ENCODE data around the gene NELL2. TPM values are rescaled to one million over a fixed set of nuclear protein-coding genes. Genes with fewer than 3 reads are reported as not detected.

Gene NELL2
- total RNA-seq, 1 donor from 2014 or later, result 16.9 TPM

DNA sequence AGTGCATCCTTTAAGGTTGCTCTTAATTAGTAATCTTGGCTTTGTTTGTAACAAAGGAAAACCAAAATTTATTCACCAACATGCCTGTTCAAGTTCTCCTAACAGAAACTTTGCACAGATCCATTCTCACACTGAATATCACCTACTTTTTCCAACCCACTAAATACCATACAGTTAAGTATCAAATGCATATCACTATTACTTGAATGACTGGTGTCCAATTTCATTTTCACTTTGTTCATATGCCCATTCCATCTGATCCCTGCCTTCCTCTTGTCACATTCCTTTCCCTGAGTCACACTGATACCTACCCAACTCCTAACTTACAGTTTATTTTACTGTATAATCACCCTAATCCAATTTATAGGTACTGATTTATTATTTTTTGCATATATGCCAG is 286.4 kb downstream of the NELL2 start:
- H3K27ac ChIP-seq, result no peak overlapping the region
- intact Hi-C loops (cut with DNase I), result no loop called here
- no peak for DNase-seq (ENCODE audit: extremely low spot score in 2 of 2)
- no peaks in the 10 kb centered on the region for H3K27me3 ChIP-seq
- no peaks in the 10 kb centered on the region for H3K9me3 ChIP-seq
- no peaks in the 10 kb centered on the region for H3K4me1 ChIP-seq
- H3K4me3 ChIP-seq, result no peak overlapping the region
- no peaks in the 10 kb centered on the region for H3K36me3 ChIP-seq
- TF ChIP-seq POLR2AphosphoS5 (IDR thresholded peaks at IDR 0.05; ENCODE audit: insufficient read depth in 1 of 2, low read depth in 1 of 2) (no peak), POLR2A (IDR thresholded peaks at IDR 0.05) (no peak)
- TF ChIP-seq, protein P1, sequence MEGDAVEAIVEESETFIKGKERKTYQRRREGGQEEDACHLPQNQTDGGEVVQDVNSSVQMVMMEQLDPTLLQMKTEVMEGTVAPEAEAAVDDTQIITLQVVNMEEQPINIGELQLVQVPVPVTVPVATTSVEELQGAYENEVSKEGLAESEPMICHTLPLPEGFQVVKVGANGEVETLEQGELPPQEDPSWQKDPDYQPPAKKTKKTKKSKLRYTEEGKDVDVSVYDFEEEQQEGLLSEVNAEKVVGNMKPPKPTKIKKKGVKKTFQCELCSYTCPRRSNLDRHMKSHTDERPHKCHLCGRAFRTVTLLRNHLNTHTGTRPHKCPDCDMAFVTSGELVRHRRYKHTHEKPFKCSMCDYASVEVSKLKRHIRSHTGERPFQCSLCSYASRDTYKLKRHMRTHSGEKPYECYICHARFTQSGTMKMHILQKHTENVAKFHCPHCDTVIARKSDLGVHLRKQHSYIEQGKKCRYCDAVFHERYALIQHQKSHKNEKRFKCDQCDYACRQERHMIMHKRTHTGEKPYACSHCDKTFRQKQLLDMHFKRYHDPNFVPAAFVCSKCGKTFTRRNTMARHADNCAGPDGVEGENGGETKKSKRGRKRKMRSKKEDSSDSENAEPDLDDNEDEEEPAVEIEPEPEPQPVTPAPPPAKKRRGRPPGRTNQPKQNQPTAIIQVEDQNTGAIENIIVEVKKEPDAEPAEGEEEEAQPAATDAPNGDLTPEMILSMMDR (IDR thresholded peaks at IDR 0.05), result no peak

DNA sequence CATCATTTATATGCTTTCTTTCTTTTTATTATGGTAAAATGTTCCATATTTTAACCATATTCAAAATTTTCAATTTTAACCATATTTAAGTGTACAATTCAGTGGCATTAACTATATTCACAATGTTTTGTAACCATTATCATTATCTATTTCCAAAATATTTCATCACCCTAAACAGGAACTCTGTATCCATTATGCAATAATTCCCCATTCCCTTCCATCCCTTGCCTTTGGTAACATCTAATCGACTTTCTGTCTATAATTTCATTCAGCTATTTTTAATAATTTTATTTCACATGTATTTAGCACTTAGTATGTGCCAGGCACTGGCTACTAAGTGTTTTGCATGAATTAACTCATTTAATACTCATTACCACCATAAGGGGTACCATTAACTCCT is 287.5 kb downstream of the NELL2 start:
- no peaks in the 10 kb centered on the region for H3K9me3 ChIP-seq
- no peak for TF ChIP-seq POLR2A (IDR thresholded peaks at IDR 0.05)
- TF ChIP-seq POLR2AphosphoS5 (IDR thresholded peaks at IDR 0.05; ENCODE audit: insufficient read depth in 1 of 2, low read depth in 1 of 2), result no peak
- TF ChIP-seq, protein P1 (IDR thresholded peaks at IDR 0.05), result no peak
- no peak overlapping the region for H3K4me3 ChIP-seq
- H3K4me1 ChIP-seq, result no peaks in the 10 kb centered on the region
- no peaks in the 10 kb centered on the region for H3K36me3 ChIP-seq
- H3K27me3 ChIP-seq, result no peaks in the 10 kb centered on the region
- DNase-seq (ENCODE audit: extremely low spot score in 2 of 2), result no peak
- intact Hi-C loops (cut with DNase I), result no loop called here
- H3K27ac ChIP-seq, result no peak overlapping the region

DNA sequence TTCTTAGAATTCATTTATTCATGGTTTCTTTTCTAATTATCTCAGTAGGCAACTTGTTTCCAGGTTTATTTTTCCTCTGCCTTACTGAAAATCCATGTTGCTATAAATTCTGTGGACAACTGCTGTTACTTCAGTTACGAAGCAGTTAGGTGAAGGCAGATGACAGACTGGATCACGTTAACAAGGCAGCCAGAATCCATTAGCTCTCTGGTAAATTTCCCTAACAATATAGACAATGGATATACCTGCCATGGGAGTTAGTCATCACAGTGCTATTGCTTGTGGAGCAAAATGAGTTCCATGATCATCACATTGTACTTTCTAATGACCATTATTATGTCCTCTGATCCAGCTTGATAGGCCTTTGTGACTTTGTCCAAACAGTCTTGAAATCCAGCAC is 291.5 kb downstream of the NELL2 start:
- DNase-seq (ENCODE audit: extremely low spot score in 2 of 2), result no peak
- Histone ChIP-seq H3K36me3 (no peaks in the 10 kb centered on the region), H3K4me1 (no peaks in the 10 kb centered on the region), H3K9me3 (no peaks in the 10 kb centered on the region), H3K4me3 (no peak overlapping the region), H3K27me3 (no peaks in the 10 kb centered on the region), H3K27ac (no peak overlapping the region)
- intact Hi-C loops (cut with DNase I), result no loop called here
- TF ChIP-seq, protein P1 (IDR thresholded peaks at IDR 0.05), result no peak
- no peak for TF ChIP-seq POLR2AphosphoS5 (IDR thresholded peaks at IDR 0.05; ENCODE audit: insufficient read depth in 1 of 2, low read depth in 1 of 2)
- no peak for TF ChIP-seq POLR2A (IDR thresholded peaks at IDR 0.05)

DNA sequence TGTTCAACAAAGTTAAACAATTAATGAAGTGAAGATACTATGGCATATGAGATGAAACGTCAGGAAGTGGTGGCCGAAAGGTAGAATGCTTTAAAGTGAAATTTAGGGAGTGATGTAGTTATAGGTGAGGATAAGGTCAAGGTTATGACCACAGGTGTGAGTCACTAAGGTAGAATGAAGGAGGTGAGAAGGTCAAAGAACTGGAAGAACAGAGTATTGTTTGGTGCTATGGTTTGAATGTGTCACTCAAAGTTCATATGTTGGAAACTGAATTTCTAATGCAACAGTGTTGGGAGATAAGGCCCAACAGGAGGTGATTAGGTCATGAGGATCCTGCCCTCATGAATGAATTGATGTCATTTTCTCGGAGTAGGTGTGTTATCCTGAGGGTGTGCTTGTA is 293.6 kb downstream of the NELL2 start:
- Histone ChIP-seq H3K36me3 (no peaks in the 10 kb centered on the region), H3K4me3 (no peak overlapping the region), H3K4me1 (no peaks in the 10 kb centered on the region), H3K27ac (no peak overlapping the region), H3K9me3 (no peaks in the 10 kb centered on the region), H3K27me3 (no peaks in the 10 kb centered on the region)
- TF ChIP-seq POLR2AphosphoS5 (IDR thresholded peaks at IDR 0.05; ENCODE audit: insufficient read depth in 1 of 2, low read depth in 1 of 2) (no peak), POLR2A (IDR thresholded peaks at IDR 0.05) (no peak)
- TF ChIP-seq, protein P1 (IDR thresholded peaks at IDR 0.05), result no peak
- no peak for DNase-seq (ENCODE audit: extremely low spot score in 2 of 2)
- intact Hi-C loops (cut with DNase I), result no loop called here

DNA sequence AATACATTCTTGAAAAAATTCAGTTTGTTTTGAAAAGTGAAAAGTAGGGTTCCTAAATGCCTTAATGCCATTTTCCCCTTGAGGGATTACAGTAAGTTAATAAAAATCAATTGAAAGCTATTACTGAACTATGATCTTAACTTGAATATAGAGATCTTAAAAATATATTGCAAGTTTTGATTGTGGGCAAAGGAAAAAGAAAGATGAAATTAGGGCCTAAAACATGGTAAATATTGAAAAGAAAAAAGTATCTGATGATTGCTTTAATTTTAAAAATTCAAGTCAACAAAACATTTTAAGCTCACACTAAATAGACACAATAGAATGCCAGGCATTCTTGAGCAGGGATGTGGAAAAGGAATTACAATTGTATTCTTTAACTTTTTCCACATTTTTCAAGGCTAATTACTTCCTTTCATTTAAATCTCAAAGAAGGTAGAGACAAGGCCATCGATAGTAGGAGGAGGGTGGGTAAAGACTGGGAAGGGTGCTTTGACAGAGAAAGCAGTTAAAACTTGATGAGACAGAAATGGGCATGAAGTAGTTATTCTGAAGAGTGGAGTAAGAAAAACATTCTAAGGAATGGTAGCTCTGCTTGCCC is 294.4 kb downstream of the NELL2 start:
- TF ChIP-seq, protein P1 (IDR thresholded peaks at IDR 0.05), result no peak
- TF ChIP-seq POLR2AphosphoS5 (IDR thresholded peaks at IDR 0.05; ENCODE audit: insufficient read depth in 1 of 2, low read depth in 1 of 2), result no peak
- no peak for TF ChIP-seq POLR2A (IDR thresholded peaks at IDR 0.05)
- Histone ChIP-seq H3K36me3 (no peaks in the 10 kb centered on the region), H3K4me3 (no peak overlapping the region), H3K27ac (no peak overlapping the region), H3K9me3 (no peaks in the 10 kb centered on the region), H3K4me1 (no peaks in the 10 kb centered on the region), H3K27me3 (no peaks in the 10 kb centered on the region)
- DNase-seq (ENCODE audit: extremely low spot score in 2 of 2), result no peak
- intact Hi-C loops (cut with DNase I), result no loop called here

All from vagina (tissue), 2 donors.